Measurements from ENCODE around the gene SCUBE3.

Gene SCUBE3

DNA sequence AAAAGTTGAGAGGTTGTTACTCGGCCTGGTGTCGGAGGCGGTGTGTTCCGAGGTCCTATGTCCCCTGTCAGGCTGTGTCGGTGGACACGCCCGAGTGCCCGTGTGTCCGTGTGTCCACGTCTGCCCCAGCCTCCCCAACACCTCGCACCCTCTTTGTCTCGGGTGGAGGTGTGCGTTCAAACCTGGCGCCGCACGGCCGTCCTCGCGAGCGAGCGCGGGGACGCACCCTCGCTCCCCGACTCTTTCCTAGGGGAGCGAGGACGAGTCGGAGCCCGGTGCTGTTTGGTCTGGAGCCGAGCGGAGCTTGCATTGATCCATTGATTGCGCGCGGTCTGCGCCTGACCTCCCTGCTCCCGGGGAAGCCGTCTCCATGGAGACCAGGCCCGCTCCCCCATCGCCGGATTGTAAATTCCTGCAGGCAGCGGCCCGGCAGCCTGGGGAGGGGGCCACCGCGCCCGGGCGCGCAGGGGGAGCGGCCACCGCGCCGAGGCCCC, 411 bp upstream of the SCUBE3 start:
- no peak for DNase-seq (ENCODE audit: low spot score)

DNA sequence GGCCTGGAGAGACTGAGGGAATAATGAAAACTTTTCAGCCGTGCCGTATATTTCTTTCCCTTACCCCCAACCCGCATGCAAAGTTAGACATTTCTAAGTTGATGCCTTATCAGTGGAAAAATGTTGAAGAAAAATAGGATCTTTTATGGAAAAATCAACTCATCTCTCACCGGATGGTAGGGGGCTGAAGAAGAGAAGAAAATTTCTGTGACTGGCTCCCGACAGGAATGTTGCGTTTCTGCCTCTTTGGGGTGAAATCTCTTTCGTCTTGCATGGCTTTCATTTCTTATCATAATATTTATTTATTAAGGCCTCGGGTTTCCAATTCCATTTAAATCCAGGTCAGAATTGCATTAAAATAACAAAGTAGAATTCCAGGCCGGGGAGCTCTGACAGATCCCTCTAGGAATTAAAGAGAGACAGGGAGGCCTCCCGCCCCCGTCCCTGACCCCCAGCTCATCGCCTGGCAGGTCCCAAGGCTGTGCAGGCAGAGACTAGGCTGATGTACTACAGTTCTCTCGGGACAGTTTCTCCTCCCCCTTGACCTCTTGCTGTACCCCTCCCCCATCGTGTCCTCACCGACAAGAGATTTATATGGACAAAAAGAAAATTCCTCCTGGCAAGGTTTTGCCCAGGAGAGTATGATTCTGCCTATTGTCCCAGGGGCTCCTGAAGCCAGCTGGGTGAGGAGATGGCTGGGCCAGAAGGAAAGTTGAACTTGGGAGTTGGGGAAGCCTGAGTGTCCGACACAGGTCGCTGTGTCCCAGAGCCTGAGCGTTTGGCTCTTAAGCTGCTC, 1.3 kb downstream of the SCUBE3 start:
- no peak for DNase-seq (ENCODE audit: low spot score)

DNA sequence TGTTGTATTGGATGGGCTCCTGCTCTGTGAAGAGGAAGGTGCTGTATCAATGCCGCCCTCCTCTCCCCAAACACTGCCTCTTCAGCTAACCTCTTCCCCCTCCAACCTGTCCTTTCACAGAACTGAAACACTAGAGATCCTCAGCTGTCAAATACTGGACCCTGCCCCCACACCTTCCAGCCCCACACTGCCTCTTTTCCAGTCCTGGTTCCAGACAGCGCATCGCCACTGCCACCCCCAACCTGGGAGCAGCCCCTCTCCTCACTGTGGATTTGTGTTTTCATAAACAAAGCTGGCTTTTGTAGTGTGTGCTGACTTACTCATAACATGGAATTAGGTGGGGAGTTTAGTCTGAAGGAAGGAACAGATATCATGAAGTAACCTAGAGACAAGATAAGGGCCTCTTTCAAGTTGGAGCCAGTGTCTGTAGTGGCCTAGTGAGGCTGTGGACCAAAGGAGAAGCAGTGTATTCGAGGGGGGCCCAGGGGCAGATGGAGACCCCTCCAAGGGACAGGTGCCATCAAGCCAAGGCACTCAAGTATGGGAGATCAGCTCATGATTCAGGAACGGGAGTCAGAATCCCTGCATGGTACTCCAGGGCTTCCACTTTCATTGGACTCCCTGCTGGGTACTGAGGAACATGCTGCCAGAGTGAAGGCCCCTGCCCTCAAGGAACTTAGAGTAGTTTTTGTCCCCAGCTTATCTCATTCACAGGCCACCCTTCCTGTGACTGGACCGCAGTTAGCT, 2.1 kb downstream of the SCUBE3 start:
- no peak for DNase-seq (ENCODE audit: low spot score)

DNA sequence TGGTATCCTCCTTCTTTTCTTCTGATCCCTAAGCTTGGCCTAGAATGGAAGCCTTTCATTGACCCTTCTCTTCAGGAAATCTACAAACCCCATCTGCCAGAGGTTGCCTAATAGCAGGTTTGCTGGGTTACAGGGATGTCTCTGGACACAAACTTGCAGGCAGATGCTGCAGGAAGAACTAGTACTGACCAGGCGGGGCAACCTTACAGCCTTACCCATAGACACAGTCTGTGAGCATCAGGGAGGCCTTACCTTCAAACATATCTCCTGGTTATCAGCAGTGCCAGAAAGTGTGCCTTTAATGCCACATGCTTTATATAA, 2.6 kb downstream of the SCUBE3 start:
- no peak for DNase-seq (ENCODE audit: low spot score)

DNA sequence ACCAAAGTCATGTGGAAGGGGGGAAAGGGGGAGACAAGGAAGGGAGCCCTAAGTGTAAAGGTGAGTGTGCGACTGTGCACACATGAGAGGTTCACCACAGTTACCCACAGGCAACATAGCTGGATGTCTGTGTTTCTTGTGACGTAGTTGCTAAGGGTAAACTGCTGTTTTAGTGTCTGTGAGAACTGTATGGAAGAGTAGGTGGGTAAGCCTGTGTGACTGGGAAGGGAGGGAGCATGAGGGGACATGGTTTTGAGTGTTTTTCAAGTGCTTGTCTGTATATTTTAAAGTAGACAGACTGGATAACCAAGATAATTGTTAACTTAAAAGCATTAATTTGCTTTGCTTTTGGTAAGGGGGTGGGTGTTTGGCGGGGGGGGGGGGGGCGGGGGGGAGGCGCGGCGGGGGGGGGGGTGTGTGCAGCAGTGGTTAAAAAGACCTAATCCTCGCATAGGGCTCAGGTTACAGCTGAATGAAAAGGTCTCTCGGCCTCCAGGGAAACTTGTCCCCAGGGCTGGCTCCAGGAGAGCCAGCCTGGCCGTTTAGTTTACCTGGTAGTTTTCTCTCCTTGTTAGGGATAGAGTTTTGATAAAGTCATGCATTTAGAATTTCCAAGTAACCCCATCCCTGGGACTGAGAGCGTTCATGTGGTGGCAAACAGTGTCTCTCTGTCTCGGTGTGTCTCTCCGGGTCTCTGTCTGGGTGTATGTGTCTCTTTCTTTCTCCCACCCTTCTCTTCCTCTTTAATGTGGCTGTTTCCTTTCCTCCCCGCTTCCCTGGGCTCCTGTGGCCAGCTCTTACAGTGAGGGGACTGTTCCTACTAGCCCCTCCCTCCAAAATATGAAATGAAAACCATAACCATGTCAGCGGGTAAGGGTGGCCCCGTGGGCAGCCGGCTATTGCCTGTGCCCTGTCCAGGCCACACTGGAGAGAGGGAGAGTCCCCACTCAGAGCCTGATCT, 3.4 kb downstream of the SCUBE3 start:
- no peak for DNase-seq (ENCODE audit: low spot score)

DNA sequence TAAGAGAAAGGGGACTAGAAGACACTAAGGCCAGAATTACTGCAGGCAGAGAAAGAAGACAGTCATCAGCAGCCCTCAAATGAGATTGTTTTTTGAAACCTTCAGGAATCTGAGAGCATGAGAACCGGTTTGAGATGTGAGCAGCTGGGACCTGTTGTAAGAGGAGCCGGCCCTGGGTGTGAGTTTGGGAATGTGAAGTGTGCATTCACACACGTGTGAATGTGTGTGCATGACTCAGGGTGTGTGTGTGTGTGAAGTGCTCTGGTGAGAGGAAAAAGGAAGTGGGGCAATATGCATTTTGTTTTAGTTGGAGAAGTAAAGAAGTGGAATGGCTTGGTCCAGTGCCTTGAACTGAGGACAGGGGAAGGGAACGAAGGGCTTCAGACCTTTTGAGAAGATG, 4.3 kb downstream of the SCUBE3 start:
- DNase-seq (ENCODE audit: low spot score): no peak

DNA sequence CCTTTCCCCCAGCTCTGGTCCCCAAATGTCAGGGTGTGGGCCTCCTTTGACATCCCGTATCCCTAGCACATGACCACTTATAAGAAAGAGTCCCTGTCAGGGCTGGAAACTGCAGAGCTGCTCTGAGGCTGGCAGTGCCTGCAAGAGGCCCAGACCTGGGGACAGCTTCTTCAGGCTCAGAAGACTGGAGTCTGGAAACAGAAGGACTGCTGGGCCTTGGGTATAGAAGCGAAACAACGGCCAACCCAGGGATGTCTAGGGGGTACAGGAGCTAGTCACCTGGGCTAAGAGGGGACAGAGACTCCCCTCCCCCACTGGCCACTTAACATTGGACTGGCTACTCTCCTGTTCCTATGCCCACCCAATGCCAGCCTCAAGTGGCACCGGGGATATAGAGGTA, 4.7 kb downstream of the SCUBE3 start:
- no peak for DNase-seq (ENCODE audit: low spot score)

DNA sequence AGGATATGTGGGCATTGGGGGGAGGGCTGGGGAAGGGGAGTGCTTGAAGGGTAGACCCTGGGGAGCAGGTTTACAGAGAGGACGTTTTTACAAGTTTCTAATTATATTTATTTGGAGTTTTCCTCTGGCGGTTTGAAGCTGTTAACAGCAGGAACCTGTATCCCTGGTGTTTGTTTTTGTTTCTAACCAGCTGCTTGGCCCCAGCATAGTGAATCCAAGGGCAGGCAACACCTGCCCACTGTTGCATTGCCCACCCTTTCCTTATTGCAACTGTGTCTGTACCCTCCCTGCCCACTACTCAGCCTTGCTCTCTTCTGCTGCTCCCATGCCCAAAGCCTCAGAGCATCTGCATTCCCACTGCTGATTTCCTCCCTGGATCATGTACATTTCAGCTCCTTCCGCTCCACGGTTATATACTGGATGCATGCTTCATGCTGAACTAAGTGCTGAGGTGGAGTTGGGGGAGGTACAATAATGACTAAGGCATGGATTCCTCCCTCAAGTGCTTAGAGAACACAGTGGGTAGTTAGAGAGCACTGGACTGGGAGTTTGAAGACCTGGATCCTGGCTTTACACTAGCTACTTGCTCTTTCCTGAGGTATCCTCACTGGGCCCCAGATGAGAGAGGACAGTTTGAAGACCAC, 6.0 kb downstream of the SCUBE3 start:
- DNase-seq (ENCODE audit: low spot score): no peak

DNA sequence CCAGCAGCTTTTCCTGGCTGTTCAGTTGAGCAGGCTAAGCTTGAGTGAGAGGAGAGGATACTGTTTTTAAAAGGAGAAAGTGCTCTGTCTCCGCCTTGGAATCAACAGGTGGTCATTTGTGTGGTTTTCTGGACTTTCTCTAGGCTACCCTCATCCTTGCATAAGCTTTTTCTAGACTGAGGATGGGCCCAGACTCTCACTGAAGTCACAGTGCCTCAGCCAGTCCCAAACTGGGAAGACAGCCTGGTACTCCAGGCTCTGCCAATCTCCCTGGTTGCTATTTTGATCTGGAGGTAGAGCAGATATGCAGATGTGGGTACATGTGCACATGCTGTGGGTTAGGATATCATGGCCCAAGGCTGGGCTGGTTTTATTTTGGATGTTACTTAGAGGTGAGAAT, 7.0 kb downstream of the SCUBE3 start:
- no peak for DNase-seq (ENCODE audit: low spot score)

DNA sequence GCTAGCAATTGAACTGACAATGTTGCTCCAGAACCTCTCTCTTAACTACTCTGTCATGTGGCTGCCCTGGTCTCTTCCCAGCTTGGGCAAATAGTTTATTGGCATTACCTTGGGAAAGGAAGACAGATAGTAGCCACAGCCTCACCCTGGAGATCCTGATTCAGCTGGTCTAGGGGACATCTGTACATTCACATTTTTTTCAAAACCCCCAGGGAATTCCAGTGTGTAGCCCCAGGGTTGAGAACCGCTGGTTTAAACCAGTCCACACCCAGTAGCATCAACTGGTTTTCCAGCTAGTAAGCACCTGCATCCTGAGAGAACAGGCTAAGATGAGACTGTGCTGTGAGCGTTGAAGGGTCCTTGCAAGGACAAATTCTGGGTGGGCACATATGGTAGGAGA, 9.6 kb downstream of the SCUBE3 start:
- no peak for DNase-seq (ENCODE audit: low spot score)

DNA sequence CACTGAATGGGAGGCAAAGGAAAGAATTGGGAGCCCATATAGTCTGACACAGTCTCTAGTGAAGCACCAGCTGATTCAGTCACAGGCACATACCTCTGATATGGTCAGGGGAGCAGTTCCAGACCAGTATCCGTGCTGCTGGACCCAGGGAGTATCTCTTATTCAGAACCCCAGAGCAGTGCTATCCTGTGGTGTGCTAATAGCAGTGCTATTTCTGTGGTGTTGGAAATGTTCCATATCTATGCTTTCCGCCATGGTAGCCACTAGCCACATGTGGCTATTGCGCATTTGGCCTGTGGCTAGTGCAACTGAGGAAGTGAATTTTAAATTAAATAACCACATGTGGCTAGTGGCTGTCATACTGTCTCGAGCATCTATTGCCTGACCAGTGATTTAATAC, 11.0 kb downstream of the SCUBE3 start:
- no peak for DNase-seq (ENCODE audit: low spot score)

DNA sequence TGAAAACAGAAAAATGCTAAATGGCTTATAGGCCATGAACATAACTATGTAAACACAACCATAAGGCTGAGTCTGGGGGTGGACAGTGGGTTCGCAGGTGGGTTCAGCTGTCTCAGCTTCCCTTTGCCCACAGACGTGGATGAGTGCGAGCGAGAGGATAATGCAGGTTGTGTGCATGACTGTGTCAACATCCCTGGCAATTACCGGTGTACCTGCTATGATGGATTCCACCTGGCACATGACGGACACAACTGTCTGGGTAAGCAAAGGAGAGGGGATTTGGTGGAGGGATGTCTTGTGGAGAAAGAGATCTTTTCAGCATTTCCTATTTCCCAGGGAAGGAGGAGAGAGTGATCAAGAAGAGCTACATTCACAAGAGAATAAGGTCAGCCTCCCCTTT, 14.7 kb downstream of the SCUBE3 start:
- DNase-seq (ENCODE audit: low spot score): no peak

DNA sequence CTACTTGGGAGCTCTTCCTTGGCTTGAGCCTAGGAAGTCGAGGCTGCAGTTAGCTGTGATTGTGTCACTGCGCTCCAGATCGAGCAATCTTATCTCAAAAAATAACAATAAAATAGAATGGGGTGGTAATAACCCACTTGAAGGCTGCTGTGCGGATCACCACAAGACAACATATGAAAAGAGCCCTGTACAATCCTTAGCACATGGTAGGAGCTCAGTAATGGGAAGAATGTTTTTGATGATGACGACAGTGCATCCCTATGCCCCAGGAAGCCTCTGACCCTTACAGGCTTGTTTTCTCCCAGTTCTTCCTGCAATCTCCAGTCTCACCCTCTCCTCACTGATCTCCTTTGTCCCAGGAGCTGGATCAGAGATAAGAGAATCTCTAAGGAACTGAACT, 15.5 kb downstream of the SCUBE3 start:
- DNase-seq (ENCODE audit: low spot score): no peak

DNA sequence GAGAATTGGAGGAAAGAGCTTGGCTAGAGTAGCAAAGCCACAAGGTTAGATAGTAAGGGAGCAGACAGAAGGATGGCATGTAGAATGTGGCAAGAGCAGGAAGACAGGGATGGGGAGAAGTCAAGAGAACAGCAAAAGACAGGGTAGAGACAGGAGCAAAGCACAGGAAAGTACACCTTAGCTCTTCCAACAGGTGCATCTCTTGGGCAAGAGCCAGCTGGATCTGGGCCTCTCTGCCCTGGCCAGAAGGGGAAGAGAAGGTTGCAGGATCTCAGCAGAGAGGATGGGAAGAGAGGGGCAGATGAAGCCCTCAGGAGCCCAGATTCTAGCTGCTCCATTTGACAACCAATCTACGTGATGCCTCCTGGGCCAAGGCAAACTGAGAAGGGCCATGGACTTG, 16.7 kb downstream of the SCUBE3 start:
- DNase-seq (ENCODE audit: low spot score): no peak

DNA sequence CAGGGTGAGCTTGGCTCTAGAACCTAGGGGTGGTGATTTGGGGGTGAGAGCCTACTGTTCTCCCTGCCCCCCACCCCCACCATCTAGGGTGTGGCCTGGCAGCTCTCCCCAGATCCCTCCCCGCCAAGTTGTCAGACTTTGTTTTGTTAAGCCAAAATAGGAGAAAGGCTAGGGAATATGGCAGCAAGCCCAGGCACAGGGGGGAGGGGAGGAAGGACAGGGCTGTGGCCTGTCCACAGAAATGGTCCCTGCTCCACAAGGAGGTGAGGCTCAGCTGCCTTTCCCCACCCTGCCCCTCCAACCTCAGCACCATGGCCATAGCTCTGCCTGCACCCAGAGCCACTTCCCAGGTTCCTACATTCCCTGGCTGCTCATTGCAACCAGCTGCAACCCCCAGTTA, 17.2 kb downstream of the SCUBE3 start:
- no peak for DNase-seq (ENCODE audit: low spot score)

DNA sequence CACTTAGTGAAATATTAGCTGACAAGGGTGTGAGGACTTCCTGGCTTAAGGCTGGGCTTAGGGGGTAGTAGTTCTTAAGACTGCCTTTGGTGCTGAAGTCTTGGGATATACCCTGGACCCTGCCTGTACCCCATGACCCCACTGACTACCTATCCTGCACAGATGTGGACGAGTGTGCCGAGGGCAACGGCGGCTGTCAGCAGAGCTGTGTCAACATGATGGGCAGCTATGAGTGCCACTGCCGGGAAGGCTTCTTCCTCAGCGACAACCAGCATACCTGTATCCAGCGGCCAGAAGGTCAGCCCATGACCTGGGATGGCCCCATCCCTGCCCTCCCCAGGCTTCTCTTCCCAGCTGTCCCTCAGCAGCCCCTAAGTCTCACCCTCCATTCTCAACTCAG, 17.8 kb downstream of the SCUBE3 start:
- DNase-seq (ENCODE audit: low spot score): no peak

DNA sequence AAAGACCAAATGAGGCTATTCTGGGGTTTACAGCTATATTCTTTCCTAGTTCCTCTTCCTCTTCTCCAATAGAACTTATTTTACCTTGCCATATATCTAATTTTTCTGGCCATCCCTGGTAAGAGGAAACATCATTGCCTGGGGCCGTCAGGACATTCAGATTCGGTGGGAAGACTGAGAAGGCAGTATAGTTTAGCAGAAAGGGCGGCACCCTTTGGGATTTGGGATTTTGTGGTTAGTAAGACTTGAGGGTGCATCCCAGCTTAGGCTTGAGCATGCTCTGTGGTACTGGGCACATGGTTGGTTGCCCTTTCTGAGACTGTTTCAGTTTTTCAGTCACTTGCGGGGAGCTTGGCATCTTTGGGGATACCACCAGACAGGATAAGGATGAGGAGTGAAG, 21.1 kb downstream of the SCUBE3 start:
- DNase-seq (ENCODE audit: low spot score): no peak

DNA sequence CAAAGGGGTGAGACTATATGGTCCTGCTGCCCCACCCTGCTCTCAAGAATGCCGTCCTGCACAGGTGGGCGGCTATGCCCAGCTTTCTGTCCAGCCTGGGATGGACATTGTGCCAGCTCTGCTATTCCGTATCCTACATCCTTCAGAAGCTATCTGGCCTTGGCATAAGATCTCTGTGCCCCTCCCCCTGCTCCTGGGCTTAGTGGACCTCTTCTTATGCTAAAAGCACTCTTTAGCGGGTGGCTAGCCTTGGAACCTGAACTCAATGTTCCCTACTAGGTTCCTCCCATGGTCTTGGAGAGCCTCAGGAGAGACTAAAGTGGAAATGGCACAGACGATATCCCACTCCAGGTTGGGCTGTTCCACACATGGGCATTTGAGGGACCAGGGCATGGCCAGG, 22.5 kb downstream of the SCUBE3 start:
- no peak for DNase-seq (ENCODE audit: low spot score)

DNA sequence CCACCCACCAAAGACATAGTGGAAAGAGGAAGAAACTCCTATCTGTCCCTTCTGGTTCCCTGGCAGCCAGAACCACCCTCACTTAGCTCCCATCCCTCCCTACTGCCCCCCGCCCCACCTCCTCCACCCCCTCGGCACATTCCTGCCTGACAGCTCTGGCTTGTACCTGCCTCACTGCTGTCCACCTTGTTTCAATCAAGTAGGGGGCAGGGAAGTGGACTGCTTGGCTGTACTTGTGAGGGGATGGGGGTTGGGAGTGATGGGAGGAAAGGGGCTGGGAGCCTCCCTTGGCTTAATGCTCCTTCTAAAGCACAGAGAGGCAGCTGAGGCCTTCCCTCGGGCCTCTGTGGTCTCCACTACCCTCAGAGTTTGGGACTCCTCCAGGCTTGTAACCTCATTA, 23.7 kb downstream of the SCUBE3 start:
- no peak for DNase-seq (ENCODE audit: low spot score)

DNA sequence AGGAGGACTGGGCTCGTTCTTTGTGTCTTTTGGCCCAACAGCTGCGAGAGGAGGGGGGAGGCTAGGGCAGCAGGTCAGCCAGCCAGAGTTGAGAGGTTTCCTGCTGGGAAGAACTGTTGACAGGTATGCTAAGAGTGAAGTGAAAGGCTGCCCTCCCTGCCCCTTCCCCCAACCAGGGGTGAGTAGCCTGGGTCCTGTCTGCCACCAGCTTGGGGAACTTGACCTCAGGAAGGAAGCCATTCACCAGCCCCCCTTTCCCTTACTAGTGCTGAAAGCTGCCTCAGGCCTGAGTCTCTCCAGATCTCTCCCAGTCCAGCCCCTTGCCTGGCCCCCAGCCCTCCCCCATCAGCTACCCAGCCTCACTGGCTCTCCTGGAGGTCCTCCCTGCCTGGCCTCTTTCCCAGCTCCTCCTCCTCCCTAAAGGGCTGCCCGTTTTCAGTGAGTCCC, 25.1 kb downstream of the SCUBE3 start:
- DNase-seq (ENCODE audit: low spot score): no peak

DNA sequence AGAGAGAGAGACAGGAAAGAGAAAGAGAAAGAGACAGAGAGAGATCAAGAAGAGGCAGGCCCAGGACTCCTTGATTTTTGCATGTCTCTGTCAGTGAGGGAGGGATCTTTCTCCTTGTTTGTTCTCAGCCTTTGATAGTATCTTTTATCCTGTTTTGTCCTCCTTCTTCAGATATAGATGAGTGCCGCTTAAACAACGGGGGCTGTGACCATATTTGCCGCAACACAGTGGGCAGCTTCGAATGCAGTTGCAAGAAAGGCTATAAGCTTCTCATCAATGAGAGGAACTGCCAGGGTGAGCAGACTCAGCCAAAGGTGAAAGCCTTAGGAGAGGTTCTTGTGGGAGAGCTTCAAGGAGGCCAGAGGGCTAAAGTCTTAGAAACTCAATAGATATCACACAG, 25.8 kb downstream of the SCUBE3 start:
- no peak for DNase-seq (ENCODE audit: low spot score)
